KMS-11 (cell line): Measurements from ENCODE around the gene LVRN.
"Not testable (repeated sequence)": the region's sequence is repeated elsewhere in the genome, so short reads cannot be mapped to it uniquely, and the experiment has no call there.

Experiments
- H2AFZ ChIP-seq: fragments of 200-600 bp; sonication (generic); 2 replicates; pipeline ENCODE4 v1.6.1; 2016; ENCODE audit warnings: antibody characterized with exemption, mixed run types, low read depth
- H3K27ac ChIP-seq: fragments of 200-600 bp; sonication (generic); 2 replicates; pipeline ENCODE4 v1.6.1; 2016; ENCODE audit warnings: mild to moderate bottlenecking, mixed run types
- H3K27me3 ChIP-seq: fragments of 200-600 bp; sonication (generic); 2 replicates; pipeline ENCODE4 v1.6.1; 2017; ENCODE audit warnings: mild to moderate bottlenecking, low read depth, mixed run types, moderate library complexity; ENCODE audit not compliant: insufficient read depth
- H3K36me3 ChIP-seq: fragments of 200-600 bp; sonication (generic); 2 replicates; pipeline ENCODE4 v1.6.1; 2017; ENCODE audit warnings: mild to moderate bottlenecking, mixed run types; ENCODE audit not compliant: insufficient read depth
- H3K4me1 ChIP-seq: fragments of 200-600 bp; sonication (generic); 2 replicates; pipeline ENCODE4 v1.6.1; 2016; ENCODE audit warnings: mild to moderate bottlenecking, low read depth, mixed run types; ENCODE audit not compliant: poor library complexity, severe bottlenecking
- H3K4me2 ChIP-seq: fragments of 200-600 bp; sonication (generic); 2 replicates; pipeline ENCODE4 v1.7.0; 2016; ENCODE audit warnings: mild to moderate bottlenecking, mixed run types
- H3K4me3 ChIP-seq: fragments of 200-600 bp; sonication (generic); IDR thresholded peaks from 2 replicates; pipeline ENCODE4 v1.6.1; 2017; ENCODE audit warnings: low read depth, low read length, mixed read lengths; ENCODE audit not compliant: insufficient read depth
- H3K79me2 ChIP-seq: fragments of 200-600 bp; sonication (generic); 2 replicates; pipeline ENCODE4 v1.6.1; 2016; ENCODE audit warnings: low read depth, mixed run types; ENCODE audit not compliant: insufficient read depth
- H3K9ac ChIP-seq: fragments of 200-600 bp; sonication (generic); 2 replicates; pipeline ENCODE4 v1.6.1; 2016; ENCODE audit warnings: mild to moderate bottlenecking, mixed run types
- H4K20me1 ChIP-seq: fragments of 200-600 bp; sonication (generic); 2 replicates; pipeline ENCODE4 v1.6.1; 2016; ENCODE audit warnings: mild to moderate bottlenecking, mixed run types; ENCODE audit not compliant: insufficient read depth
- CTCF ChIP-seq: fragments of 200-600 bp; sonication (generic); conservative IDR thresholded peaks from 2 replicates; pipeline ENCODE4 v1.6.1; 2017; ENCODE audit warnings: low read depth, mild to moderate bottlenecking, antibody characterized with exemption, low read length, moderate library complexity, mixed read lengths

Gene LVRN, protein sequence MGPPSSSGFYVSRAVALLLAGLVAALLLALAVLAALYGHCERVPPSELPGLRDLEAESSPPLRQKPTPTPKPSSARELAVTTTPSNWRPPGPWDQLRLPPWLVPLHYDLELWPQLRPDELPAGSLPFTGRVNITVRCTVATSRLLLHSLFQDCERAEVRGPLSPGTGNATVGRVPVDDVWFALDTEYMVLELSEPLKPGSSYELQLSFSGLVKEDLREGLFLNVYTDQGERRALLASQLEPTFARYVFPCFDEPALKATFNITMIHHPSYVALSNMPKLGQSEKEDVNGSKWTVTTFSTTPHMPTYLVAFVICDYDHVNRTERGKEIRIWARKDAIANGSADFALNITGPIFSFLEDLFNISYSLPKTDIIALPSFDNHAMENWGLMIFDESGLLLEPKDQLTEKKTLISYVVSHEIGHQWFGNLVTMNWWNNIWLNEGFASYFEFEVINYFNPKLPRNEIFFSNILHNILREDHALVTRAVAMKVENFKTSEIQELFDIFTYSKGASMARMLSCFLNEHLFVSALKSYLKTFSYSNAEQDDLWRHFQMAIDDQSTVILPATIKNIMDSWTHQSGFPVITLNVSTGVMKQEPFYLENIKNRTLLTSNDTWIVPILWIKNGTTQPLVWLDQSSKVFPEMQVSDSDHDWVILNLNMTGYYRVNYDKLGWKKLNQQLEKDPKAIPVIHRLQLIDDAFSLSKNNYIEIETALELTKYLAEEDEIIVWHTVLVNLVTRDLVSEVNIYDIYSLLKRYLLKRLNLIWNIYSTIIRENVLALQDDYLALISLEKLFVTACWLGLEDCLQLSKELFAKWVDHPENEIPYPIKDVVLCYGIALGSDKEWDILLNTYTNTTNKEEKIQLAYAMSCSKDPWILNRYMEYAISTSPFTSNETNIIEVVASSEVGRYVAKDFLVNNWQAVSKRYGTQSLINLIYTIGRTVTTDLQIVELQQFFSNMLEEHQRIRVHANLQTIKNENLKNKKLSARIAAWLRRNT

GRCh38 chr5:115962239-115962564, at the start of gene LVRN:
Gene LVRN, plus strand, starts transcription at chr5:115962475. Its CDS starts 143 bp downstream, at chr5:115962618.
- TF ChIP-seq CTCF, result no peak
- no peak within 1 kb of the TSS for H3K4me2 ChIP-seq
- no peak within 1 kb of the TSS for H2AFZ ChIP-seq
- H3K4me3 ChIP-seq, result no peak within 1 kb of the TSS
- no peaks in the 10 kb centered on the region for H3K4me1 ChIP-seq
- H3K9ac ChIP-seq, result no peak within 1 kb of the TSS
- no peaks in the 10 kb centered on the region for H3K79me2 ChIP-seq
- no peaks in the 10 kb centered on the region for H3K27me3 ChIP-seq
- H3K27ac ChIP-seq, result no peak within 1 kb of the TSS
- H4K20me1 ChIP-seq, result no peaks in the 10 kb centered on the region
- no peaks in the 10 kb centered on the region for H3K36me3 ChIP-seq

DNA sequence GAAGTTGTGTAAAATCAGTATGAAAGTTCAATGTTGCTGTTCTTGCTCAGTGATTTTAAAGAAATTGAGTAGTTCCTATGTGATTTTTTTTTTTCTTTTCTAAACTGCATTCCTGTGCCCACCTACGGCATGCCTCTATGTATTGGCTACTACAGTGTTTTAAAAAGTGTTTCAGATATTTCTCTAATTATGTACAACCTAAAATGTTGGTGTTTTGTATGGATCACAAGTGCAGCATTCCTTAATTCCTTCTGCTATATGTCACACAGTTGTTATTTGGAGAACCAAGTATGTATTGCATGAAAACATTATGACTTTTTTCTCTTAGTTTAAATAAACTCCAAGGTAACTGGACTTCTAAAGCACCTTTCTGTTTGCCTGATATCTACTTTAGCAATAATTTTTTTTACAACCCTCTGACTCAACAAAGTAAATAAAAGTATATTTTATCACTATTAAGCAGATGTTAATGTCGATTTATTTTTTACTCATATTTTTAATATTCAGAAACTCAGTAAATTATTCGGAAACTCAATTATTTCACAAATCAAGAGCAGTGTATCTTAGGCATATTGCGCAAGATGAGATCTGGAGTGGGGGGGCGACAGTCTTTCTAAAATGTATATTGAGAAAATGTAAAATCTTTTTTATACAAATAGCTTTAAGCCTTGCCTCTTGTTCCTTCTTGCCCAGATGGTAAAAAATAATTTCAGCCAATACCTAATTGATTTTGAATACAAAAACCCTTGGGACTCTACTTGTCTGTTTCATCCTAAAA, 48.5 kb upstream of the LVRN start:
- not testable (repeated sequence) for H3K4me2 ChIP-seq, H3K36me3 ChIP-seq, H3K79me2 ChIP-seq, H3K9ac ChIP-seq, H3K4me3 ChIP-seq, H3K27ac ChIP-seq, H2AFZ ChIP-seq, H3K27me3 ChIP-seq, H3K4me1 ChIP-seq, H4K20me1 ChIP-seq

- no peak overlapping the region for H3K27ac ChIP-seq
- no peak overlapping the region for H3K9ac ChIP-seq
- H2AFZ ChIP-seq, result no peak overlapping the region
- no peaks in the 10 kb centered on the region for H3K27me3 ChIP-seq
- H3K4me2 ChIP-seq, result no peak overlapping the region
- H3K79me2 ChIP-seq, result no peaks in the 10 kb centered on the region
- TF ChIP-seq CTCF, result no peak
- no peaks in the 10 kb centered on the region for H3K4me1 ChIP-seq
- no peak overlapping the region for H3K4me3 ChIP-seq
- H3K36me3 ChIP-seq, result no peaks in the 10 kb centered on the region
- no peaks in the 10 kb centered on the region for H4K20me1 ChIP-seq
Measured at GRCh38 chr5:115920171-115920725, 42.0 kb upstream of the LVRN start.

- H3K27ac ChIP-seq, H3K4me2 ChIP-seq, H3K27me3 ChIP-seq: not testable (repeated sequence)
Measured at GRCh38 chr5:115928578-115929407, 33.5 kb upstream of the LVRN start.

DNA sequence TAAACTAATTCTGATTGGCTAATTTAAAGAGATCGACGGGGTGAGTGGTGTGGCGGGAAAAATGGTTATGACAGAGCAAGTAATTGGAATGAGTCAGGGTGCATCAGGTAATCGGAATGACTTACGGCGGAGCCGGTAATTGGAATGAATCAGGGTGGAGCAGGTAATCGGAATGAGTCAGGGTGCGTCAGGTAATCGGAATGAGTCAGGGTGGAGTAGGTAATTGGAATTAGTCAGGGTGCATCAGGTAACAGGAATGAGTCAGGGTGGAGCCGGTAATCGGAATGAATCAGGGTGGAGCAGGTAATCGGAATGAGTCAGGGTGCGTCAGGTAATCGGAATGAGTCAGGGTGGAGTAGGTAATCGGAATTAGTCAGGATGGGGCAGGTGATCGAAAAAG, 32.1 kb upstream of the LVRN start:
- not testable (repeated sequence) for H3K4me2 ChIP-seq

More at GRCh38 chr5:115928578-115929407, 33.5 kb upstream of the LVRN start:
- not testable (repeated sequence) for H3K36me3 ChIP-seq, H4K20me1 ChIP-seq, H3K4me1 ChIP-seq, H3K4me3 ChIP-seq, H2AFZ ChIP-seq, H3K79me2 ChIP-seq, H3K9ac ChIP-seq

More for the DNA sequence above, 32.1 kb upstream of the LVRN start:
- not testable (repeated sequence) for H4K20me1 ChIP-seq, H3K4me3 ChIP-seq, H3K27ac ChIP-seq, H3K27me3 ChIP-seq, H3K79me2 ChIP-seq, H2AFZ ChIP-seq, H3K36me3 ChIP-seq, H3K4me1 ChIP-seq, H3K9ac ChIP-seq
